ENCODE data around the gene GRIK1.

The GRIK1 gene

DNA sequence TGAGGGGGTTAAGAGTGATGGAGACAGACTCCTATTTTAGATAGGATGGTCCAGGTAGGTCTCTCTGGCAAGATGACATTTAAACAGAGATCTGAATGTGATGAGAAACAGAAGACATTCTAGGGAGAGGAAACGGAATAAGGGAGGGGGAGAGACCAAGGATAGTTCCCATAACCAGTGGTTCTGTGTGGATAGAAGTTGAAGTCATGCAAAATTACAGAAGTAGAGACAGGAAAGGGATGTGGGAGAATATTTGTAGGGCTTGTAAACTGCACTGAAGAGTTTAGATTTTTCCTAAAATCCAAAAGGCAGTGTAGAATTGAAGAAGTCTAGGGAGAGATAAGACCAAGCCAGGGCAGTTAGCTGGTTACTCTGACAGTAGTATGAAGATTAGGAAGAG, 200.6 kb downstream of the GRIK1 start:
- DNase-seq (ENCODE audit: low spot score) = no peak
- in situ Hi-C loops (cut with MboI; ENCODE audit: low pct_unique_long_range_greater_than_20kb, low sequenced_read_pairs, unreplicated experiment) = no loop called here
- TF ChIP-seq, protein P1, sequence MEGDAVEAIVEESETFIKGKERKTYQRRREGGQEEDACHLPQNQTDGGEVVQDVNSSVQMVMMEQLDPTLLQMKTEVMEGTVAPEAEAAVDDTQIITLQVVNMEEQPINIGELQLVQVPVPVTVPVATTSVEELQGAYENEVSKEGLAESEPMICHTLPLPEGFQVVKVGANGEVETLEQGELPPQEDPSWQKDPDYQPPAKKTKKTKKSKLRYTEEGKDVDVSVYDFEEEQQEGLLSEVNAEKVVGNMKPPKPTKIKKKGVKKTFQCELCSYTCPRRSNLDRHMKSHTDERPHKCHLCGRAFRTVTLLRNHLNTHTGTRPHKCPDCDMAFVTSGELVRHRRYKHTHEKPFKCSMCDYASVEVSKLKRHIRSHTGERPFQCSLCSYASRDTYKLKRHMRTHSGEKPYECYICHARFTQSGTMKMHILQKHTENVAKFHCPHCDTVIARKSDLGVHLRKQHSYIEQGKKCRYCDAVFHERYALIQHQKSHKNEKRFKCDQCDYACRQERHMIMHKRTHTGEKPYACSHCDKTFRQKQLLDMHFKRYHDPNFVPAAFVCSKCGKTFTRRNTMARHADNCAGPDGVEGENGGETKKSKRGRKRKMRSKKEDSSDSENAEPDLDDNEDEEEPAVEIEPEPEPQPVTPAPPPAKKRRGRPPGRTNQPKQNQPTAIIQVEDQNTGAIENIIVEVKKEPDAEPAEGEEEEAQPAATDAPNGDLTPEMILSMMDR (IDR thresholded peaks at IDR 0.05; ENCODE audit: extremely low read depth, insufficient read depth, missing control alignments) = no peak

DNA sequence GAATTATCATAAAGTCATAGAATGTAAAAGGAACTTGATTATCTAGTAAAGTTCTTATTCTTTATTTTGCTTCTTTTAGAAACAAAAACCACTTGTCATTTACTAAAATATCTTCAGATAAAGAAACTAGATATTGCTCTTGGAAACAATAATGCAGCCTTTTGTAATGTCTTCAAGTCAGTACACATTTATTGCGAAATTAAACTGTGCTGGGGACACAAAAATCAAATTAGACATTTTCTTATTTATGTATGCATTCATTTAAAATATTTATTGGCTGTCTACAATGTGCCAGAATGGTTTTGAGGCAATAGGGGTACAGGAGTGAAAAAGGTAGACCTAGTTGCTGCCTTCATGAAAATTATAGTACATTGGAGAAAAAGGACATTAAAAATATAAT, 201.1 kb downstream of the GRIK1 start:
- in situ Hi-C loops (cut with MboI; ENCODE audit: low pct_unique_long_range_greater_than_20kb, low sequenced_read_pairs, unreplicated experiment) = no loop called here
- TF ChIP-seq, protein P1 (IDR thresholded peaks at IDR 0.05; ENCODE audit: extremely low read depth, insufficient read depth, missing control alignments) = no peak
- DNase-seq (ENCODE audit: low spot score) = no peak

DNA sequence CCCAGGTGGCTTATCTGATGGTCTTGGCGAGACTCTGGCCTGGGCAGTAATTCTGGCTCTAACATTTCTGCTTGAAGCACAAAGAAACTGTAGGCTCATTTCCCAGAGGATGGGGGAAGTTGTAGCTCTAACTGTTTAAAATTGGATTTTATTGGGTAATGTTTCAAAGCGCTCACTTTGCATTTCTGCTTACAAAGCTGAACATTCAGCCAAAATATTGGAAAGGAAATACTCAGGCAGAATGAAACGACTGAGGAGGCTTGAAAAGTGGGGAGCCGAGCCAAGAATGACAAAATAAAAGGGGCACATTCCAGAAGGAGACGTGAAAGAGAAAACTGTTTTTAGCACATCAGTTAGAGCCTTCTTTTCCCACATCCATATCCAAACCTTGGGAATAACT, 202.6 kb downstream of the GRIK1 start:
- in situ Hi-C loops (cut with MboI; ENCODE audit: low pct_unique_long_range_greater_than_20kb, low sequenced_read_pairs, unreplicated experiment) = no loop called here
- TF ChIP-seq, protein P1 (IDR thresholded peaks at IDR 0.05; ENCODE audit: extremely low read depth, insufficient read depth, missing control alignments) = no peak
- no peak for DNase-seq (ENCODE audit: low spot score)

DNA sequence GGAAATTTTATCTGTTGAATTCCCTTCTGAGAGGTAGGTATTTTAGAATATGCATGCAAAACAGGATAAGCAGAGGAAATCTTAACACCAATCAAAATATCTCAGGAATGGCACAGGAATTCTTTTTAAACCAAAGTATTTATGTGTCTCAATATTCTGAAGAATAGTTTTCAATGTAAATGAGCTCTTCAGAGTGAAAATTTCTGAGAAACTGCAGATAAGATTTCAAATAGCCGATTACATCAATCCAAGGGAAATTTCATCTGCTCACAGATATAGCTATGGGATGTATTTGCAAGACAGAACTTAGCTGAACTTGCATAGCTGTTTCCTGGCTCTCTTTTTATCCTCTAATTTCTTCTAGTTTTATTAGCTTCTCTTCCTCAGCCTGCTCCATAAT, 209.5 kb downstream of the GRIK1 start:
- TF ChIP-seq, protein P1 (IDR thresholded peaks at IDR 0.05; ENCODE audit: extremely low read depth, insufficient read depth, missing control alignments) = no peak
- no peak for DNase-seq (ENCODE audit: low spot score)
- in situ Hi-C loops (cut with MboI; ENCODE audit: low pct_unique_long_range_greater_than_20kb, low sequenced_read_pairs, unreplicated experiment) = no loop called here

DNA sequence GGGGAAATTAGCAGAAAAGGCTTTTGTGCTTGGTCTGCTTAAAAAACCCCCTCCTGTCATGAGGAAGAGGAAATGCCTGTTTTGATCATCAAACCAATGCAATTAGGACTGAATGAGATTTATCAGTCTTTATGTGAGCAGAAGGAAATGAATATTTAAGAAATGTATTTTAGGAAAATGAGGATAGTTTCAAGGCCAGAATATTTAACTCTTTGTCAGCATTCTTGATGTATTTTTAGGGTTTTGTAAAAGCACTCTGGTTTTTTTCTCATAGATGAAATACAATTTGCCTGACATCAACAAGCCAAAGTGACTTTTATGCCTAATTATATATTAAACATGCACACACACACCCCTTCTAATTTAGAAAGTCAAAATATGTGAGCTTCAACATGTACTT, 213.8 kb downstream of the GRIK1 start:
- TF ChIP-seq, protein P1 (IDR thresholded peaks at IDR 0.05; ENCODE audit: extremely low read depth, insufficient read depth, missing control alignments) = no peak
- no peak for DNase-seq (ENCODE audit: low spot score)
- in situ Hi-C loops (cut with MboI; ENCODE audit: low pct_unique_long_range_greater_than_20kb, low sequenced_read_pairs, unreplicated experiment) = no loop called here

DNA sequence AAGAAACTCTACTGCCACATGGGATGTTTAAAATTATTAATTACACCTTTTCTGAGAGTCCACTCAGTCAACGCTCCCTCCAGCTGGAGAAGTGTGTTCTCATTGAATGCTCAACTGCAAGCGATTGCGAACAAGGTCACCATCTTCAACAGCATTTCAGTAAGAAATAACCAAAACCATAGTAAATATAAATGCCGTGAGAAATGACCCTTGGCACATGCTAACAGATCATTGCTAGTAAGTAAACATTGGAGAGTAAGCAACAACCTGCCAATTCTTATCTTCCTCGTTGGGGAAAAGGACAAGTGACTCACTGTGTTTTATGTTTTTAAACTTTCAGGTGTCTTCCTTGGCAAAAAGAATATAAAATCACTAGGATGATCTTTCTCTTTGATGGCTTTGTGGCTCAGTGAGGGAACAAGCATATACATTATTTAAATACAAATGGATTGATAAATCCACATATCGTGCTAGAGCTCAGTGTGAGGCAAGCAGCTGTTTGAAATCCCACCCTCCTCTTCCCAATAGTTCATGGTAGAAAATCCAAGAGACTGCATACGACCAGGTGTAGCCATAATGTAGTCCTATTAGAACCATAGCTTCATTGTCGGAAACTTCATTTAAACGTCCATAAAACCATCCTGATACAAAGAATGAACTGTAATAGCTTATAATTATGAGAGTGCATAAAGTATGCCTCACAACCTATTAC, 214.6 kb downstream of the GRIK1 start:
- no peak for DNase-seq (ENCODE audit: low spot score)
- TF ChIP-seq, protein P1 (IDR thresholded peaks at IDR 0.05; ENCODE audit: extremely low read depth, insufficient read depth, missing control alignments) = no peak
- in situ Hi-C loops (cut with MboI; ENCODE audit: low pct_unique_long_range_greater_than_20kb, low sequenced_read_pairs, unreplicated experiment) = no loop called here

Data from GM13977 (cell line).